Measurements from ENCODE around the gene HOXA5.

HOXA5 gene

DNA sequence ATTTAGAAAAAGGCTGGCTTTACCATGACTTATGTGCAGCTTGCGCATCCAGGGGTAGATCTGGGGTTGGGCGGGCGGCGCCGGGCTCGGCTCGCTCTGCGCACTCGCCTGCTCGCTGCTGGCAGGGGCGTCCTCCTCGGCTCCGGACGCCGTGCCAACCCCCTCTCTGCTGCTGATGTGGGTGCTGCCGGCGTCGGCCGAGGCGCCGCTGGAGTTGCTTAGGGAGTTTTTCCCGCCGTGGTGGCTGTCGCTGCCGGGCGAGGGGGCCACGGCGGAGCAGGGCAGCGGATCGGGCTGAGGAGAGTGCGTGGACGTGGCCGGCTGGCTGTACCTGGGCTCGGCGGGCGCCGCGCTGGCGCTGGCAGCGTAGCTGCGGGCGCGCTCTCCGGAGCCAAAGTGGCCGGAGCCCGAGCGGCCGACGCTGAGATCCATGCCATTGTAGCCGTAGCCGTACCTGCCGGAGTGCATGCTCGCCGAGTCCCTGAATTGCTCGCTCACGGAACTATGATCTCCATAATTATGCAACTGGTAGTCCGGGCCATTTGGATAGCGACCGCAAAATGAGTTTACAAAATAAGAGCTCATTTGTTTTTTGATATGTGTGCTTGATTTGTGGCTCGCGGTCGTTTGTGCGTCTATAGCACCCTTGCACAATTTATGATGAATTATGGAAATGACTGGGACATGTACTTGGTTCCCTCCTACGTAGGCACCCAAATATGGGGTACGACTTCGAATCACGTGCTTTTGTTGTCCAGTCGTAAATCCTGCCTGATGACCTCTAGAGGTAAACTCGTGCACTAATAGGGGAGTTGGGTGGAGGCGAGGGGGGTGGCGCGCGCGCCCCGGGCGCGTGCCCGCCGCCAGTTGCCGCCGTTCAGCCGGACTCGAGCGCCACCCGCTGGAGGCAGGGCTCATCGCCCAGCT is at the start of gene HOXA5:
HOXA5 (minus strand) TSS at position 659 of the 927 bp plus-strand sequence; CDS start at position 585, 74 bp downstream.
- H3K9me3 Mint-ChIP-seq (ENCODE audit: low read depth), result no peaks in the 10 kb centered on the region
- no peaks in the 10 kb centered on the region for H3K36me3 Mint-ChIP-seq
- H3K27me3 Mint-ChIP-seq, result peaks cover 34% of the 10 kb centered on the region
- H3K4me3 Mint-ChIP-seq, result peak within 1 kb of the TSS; percentile 51
- H3K27ac Mint-ChIP-seq, result no peak within 1 kb of the TSS
- peaks cover 3% of the 10 kb centered on the region for H3K4me1 Mint-ChIP-seq (ENCODE audit: low read depth)

DNA sequence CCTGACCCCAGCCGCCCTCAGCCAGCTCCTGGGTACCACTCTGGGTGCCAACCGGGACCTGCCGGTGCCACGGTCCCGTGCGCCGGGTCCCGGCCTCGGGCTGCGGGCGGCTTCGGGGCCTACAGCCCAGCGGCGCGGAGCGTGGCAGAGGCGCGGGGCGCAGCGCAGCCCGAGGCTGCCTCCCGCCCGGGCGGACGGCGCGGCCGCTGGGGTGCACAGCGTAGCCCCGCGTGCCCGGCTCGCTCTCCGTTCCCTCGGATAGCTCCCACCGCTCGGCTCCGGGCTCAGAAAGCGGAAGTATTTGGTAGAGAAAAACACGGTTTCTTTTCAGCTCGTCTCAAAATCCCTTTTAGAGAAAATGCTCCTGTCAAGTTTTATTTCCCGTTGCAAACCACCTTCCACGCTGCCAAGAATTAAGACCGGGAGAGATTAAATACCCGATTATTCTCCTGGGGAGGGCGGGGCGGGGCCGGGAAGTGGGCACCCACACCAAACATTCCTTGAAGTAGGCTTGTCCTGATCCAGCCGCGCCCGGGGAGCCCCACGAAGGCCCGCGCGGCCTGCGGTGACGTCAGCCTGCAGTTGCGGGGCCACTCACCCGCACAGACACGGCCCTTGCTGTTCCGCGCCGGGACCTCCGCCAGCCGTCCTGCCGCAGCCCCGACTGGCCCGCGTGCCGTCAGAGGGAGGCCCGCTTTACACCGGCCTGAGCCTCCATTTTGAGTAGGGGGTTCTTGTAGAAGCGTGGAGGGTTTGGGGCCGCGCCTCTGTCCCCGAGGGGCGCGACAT is 49.3 kb upstream of the HOXA5 start:
- no peak overlapping the region for H3K27ac Mint-ChIP-seq
- H3K4me3 Mint-ChIP-seq, result peak overlapping the region; percentile 71
- no peaks in the 10 kb centered on the region for H3K9me3 Mint-ChIP-seq (ENCODE audit: low read depth)
- peaks cover 36% of the 10 kb centered on the region for H3K4me1 Mint-ChIP-seq (ENCODE audit: low read depth)
- H3K27me3 Mint-ChIP-seq, result peaks cover 58% of the 10 kb centered on the region
- no peaks in the 10 kb centered on the region for H3K36me3 Mint-ChIP-seq

DNA sequence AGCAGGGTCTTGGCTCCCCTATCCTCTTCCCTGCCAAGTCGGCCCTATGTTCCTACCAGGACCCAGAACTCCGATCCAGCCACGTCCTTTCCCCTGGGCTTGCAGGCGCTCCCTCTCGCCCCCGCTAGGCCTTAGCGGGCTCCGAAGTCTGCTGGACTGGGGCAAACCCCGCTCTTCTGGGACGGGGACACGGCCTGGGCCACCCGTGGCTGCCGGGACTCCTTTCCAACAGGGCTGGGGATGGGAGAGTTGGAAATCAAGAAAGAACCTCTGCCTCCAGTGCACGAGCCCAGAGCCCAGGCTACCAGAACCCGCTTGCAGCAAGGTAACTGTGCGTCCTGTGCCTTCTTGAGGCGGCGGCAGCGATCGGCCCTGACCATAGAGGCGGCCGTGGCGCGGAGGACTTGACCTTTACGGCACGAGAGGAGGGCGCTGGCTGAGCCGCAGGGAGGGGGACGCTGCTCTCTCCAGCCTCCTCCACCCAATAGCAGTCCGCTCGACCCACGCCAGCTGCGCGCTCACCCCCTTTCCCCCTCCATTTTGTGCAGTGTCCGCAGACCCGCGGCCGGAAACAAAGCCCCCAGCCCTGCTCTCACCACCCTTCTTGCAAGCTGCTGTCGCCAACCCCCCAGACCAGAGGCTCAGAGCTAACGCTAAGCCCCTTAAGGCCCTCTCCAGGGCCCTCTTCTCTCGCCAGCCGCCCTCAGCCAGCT is 48.5 kb upstream of the HOXA5 start:
- H3K27ac Mint-ChIP-seq, result no peak overlapping the region

DNA sequence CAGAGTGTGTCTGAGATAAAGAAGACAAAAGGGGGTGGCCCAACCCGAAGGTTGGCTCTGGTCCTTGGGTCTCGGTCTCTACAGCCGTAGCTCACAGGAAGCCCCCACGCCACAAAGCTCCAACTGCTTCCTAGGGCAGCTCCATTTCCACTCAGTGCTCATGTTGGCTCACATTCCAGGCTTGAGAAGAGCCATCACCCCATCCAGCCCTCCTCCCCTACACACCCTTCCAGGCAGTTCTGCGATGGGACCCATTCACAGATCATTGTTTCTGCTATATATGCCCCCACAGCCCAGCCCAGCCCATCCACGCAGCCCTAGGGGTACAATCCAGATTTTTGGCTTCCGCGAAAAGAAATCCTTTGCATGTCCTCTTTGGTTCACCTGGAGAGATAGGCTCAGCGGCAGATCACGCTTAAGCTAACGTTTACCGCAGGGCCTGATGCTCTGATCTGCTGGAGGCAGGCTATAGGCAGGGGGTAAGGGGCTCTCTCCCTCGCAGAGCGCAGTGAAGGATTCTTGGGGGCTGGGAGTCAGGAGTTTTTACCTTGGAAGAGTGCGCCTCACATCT is 47.8 kb upstream of the HOXA5 start:
- Mint-ChIP-seq H3K4me1 (ENCODE audit: low read depth) (peaks cover 44% of the 10 kb centered on the region), H3K9me3 (ENCODE audit: low read depth) (no peaks in the 10 kb centered on the region), H3K4me3 (peak overlapping the region; percentile 51), H3K27ac (no peak overlapping the region), H3K27me3 (peaks cover 56% of the 10 kb centered on the region), H3K36me3 (no peaks in the 10 kb centered on the region)

More for the DNA sequence above, 48.5 kb upstream of the HOXA5 start:
- Mint-ChIP-seq H3K36me3 (no peaks in the 10 kb centered on the region), H3K27me3 (peaks cover 57% of the 10 kb centered on the region), H3K4me3 (peak overlapping the region; percentile 65), H3K9me3 (ENCODE audit: low read depth) (no peaks in the 10 kb centered on the region), H3K4me1 (ENCODE audit: low read depth) (peaks cover 42% of the 10 kb centered on the region)

DNA sequence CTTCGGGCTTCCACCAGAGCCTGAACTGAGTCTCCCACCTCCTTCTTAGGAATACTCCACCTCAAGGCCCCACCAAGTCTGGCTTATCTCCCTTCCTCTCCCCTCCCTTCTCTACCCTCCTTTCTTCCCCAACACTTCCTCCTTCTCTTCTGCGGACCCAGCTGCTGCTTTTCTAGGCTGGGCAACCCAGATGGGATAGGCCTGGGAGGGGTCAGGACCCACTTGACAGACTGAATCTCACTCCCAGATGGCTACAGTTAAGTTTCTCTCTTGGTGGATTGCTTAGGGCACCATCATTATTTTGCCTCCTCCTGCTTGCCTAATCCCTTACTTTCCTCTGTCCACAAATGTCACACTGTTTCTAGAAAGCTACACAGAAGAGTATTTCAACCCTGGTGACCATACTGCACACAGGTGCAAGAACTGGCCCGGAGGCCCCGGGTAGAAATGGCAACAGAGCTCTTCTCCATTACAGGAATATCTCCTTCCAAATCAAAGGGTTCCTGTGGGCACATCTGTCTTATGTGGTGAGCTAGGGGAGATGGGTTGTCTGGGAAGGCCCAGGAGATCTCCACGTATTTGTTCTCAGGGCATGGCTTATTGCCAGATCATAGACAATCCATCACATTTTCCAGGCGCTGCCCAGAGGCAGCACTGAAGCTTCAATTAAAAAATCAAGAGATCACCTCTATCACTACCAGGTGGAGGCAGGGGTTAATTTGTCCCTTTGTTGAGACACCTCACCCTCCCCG is 46.7 kb upstream of the HOXA5 start:
- Mint-ChIP-seq H3K36me3 (no peaks in the 10 kb centered on the region), H3K4me1 (ENCODE audit: low read depth) (peaks cover 54% of the 10 kb centered on the region), H3K9me3 (ENCODE audit: low read depth) (no peaks in the 10 kb centered on the region), H3K27ac (no peak overlapping the region), H3K4me3 (peak overlapping the region; percentile 10), H3K27me3 (peaks cover 57% of the 10 kb centered on the region)

DNA sequence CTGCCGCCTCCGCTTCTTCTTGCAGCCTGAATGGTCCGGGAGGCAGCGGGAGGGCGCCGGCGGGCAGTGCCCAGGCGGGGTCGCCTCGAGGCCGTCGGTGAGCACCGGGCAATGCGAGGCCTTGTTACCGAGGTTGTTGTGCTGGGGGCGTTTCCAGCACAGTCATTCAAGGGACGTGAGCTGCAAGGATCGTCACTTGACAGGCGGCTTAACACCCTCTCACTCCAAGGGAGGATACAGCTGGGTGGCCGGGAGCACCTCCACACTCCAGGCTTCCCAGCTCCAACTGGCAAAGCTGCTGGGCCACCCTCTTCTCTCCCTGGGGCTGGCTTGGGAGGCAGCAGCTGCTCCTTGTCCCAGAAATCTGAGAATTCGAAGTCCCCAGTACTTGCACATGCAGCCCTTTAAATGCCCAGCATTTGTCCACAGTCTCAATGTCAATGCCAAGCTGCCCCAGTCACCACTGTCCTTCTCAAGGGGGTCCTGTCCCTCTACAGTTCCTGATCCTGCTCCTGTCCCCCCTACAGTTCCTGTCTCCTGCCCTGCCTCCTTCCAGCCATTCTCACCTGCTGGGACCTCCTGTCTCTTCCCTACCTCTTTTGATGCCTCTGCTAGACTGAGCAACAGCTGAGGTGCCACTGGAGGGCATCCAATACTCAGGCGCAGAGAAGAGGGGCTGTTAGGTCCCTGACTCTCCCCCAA is 46.0 kb upstream of the HOXA5 start:
- Mint-ChIP-seq H3K36me3 (no peaks in the 10 kb centered on the region), H3K27me3 (peaks cover 56% of the 10 kb centered on the region), H3K4me1 (ENCODE audit: low read depth) (peaks cover 60% of the 10 kb centered on the region), H3K9me3 (ENCODE audit: low read depth) (no peaks in the 10 kb centered on the region), H3K27ac (no peak overlapping the region), H3K4me3 (peak overlapping the region; percentile 77)

DNA sequence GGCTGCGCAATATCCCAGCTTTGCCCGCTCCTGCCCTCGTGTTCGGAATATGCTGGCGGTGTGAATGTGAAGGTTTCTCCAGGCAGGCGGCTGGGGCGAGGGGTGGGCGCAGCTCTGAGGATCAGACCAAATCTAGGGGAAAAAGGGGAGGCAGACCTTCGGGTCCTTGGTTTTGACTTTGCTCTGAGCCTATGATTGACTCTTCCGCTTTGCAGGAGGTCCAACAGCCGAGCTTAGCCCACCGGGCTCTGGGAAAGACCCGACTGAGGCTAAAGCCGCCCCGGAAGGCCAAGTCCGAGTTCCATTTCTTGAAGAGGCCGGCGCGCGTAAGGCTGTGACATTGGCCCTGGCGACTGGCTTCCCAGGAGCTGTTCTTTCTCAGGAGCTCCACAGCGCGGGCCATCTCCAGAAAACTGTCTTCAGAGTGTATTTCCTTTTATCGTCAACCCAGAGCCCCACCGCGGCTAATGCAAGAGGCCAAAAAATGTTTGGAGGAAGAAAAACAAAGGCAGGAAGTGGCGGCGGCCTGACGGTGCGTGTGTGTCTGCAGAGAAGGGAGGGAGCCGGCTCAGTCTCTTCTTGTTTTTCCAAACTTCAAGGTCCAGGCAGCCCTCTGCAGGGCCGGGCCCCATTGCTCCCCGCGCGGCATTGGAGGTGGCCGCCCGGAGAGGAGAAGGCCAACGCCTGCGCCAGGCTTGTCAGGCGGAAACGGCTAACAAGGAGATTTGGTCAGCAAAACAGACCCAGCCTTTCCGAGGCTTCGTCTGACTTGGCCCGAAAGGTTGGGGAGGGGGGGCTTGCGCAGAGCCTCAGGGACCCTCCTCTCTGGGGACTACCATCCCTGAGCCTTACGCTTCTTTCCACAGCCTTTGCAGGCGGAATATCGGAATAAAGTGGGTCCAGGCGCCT is 45.2 kb upstream of the HOXA5 start:
- Mint-ChIP-seq H3K36me3 (no peaks in the 10 kb centered on the region), H3K27me3 (peaks cover 51% of the 10 kb centered on the region), H3K27ac (no peak overlapping the region), H3K4me3 (peak overlapping the region; percentile 77), H3K4me1 (ENCODE audit: low read depth) (peaks cover 62% of the 10 kb centered on the region), H3K9me3 (ENCODE audit: low read depth) (no peaks in the 10 kb centered on the region)

DNA sequence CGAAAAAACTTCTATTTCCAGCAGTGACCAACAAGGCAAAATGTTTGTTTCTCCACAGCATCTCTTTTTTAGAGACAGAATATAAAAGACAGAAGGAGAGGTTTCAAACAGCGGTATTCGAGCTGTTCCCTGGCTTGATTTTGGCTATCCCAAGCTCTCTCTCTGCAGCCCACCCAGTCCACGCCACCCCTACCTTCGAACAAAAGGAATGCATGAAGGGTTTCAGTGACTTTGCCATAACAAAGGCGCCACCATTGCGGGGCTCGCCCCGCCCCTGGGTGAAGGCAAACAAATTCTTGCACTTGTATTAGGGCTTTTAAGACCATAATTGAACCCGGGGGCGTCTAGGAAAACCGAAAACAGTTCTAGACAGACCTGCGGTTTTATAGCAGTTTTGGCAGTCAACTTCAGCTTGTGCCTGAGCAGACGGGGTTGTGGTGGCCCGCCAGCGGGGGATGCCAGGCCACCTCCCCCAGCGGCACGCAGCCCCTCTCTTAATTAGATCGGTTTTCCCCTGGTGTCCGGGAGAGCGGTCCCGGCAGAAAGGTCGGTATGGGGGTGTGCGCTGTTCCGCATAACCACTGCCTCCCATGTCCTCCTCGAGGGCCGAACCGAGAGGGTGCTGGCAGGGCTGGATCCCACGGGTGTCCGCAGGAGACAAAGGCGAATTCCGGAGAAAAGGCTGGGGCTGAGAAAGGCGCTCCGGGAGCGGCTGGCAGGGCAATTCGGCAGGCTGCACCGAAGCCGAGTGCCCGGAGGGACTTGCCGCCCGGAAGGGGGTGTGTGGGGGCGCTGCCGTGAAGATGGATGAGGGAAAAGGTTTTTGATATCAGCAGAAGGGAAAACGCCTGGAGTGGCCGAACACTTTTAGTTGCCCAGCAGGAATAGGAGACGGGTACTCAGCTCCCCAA is 44.2 kb upstream of the HOXA5 start:
- Mint-ChIP-seq H3K36me3 (no peaks in the 10 kb centered on the region), H3K9me3 (ENCODE audit: low read depth) (no peaks in the 10 kb centered on the region), H3K4me1 (ENCODE audit: low read depth) (peaks cover 58% of the 10 kb centered on the region), H3K4me3 (peak overlapping the region; percentile 77), H3K27me3 (peaks cover 48% of the 10 kb centered on the region), H3K27ac (no peak overlapping the region)

DNA sequence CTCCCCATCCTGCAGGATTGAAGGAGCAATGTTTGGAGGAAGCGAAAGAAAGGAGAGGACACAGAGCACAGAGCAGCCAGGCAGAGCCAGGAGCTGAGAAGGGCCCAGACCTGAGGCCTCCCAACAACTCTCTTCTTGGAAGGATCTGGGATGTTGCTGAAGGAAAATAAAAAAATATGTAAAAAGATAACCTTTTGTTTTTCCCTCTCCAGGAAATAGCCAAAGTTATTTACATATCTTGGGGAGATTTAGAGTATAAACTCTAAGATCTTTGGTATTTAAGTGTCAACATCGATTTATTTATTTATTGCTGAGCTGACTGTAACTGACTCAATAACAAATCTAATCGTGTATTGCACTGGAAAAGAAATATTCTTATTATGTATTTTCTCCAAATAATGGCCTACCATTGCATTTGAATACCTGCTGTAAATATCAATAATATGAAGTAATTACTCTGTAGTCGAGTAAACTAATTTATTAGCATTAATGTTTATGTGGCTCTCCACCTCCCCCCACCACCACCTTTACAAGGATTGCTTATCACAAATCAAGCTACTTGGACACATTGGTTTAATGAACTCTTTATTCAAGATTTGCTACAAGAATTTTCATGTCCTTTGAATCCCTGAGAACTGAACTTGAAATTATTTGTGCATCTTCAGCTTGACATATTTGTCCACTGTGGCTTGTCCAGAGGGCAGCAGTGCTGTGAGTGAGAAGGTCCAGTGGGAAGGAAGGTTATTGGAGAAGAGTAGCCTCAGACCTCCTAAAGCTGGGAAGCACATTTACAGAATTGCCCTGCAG is 43.4 kb upstream of the HOXA5 start:
- Mint-ChIP-seq H3K4me1 (ENCODE audit: low read depth) (peaks cover 53% of the 10 kb centered on the region), H3K4me3 (peak overlapping the region; percentile 80), H3K9me3 (ENCODE audit: low read depth) (no peaks in the 10 kb centered on the region), H3K27ac (no peak overlapping the region), H3K36me3 (no peaks in the 10 kb centered on the region), H3K27me3 (peaks cover 50% of the 10 kb centered on the region)

DNA sequence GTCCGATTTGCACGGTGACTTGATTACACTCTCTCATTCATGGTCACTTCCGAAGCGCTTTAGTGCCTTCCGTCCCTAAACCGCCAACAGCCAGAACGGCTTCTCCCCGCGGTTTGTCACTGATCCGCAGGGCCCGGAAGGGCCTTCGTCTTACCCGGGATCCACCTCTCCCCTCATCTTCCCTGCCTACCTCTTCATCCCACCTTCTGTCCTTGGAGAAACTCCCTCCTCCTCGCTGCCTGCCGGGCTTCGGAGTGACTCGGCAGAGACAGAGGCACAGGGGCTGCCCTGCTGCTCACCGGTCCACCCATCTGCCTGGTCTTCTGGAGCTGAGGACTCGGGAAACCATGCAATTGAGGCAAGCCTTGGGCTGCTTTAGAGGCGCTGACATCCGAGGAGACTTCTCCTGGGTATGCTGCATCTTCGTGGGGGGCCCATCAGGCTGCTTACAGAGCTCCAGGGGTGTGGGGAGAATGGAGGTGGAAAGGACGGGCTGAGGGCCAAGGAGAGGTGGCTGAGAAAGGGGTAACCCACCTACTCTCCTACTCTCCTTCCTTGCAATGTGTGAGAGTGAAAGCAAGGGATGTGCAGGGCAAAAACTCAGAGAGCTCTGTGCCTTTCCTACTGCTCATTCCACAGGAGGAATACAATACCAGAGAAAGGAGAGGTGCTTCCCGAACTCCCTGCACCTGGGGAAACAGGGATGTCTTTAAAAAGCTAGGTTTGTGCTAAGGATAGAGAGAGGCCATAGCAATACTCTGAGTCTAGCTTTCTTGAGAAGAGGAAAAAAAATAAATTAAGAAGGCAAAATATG is 42.6 kb upstream of the HOXA5 start:
- peaks cover 51% of the 10 kb centered on the region for H3K27me3 Mint-ChIP-seq
- H3K9me3 Mint-ChIP-seq (ENCODE audit: low read depth), result no peaks in the 10 kb centered on the region
- H3K27ac Mint-ChIP-seq, result no peak overlapping the region
- H3K4me3 Mint-ChIP-seq, result peak overlapping the region; percentile 80
- no peaks in the 10 kb centered on the region for H3K36me3 Mint-ChIP-seq
- H3K4me1 Mint-ChIP-seq (ENCODE audit: low read depth), result peaks cover 53% of the 10 kb centered on the region

Data from activated naive CD8-positive, alpha-beta T cell (primary cell).